ENCODE results near the gene ARHGAP12.
"Not testable (repeated sequence)": the region's sequence is repeated elsewhere in the genome, so short reads cannot be mapped to it uniquely, and the experiment has no call there.

The ARHGAP12 gene

GRCh38 chr10:31972519-31973041, 43.9 kb upstream of the ARHGAP12 start:
- no peak for DNase-seq (ENCODE audit: extremely low read depth, low read depth)
- no peak for TF ChIP-seq CTCF (IDR thresholded peaks at IDR 0.05; ENCODE audit: low read depth, low read length, missing control alignments)
- no peak overlapping the region for H3K4me3 ChIP-seq (replicated peaks; ENCODE audit: low read depth, low read length)

GRCh38 chr10:31969847-31970246, 41.2 kb upstream of the ARHGAP12 start:
- peak; percentile 99 for DNase-seq (ENCODE audit: extremely low read depth, low read depth)
- H3K4me3 ChIP-seq (replicated peaks; ENCODE audit: low read depth, low read length) = not testable (repeated sequence)

- no peak for TF ChIP-seq CTCF (IDR thresholded peaks at IDR 0.05; ENCODE audit: low read depth, low read length, missing control alignments)
- DNase-seq (ENCODE audit: extremely low read depth, low read depth) = no peak
- H3K4me3 ChIP-seq (replicated peaks; ENCODE audit: low read depth, low read length) = no peak overlapping the region
Measured at GRCh38 chr10:31963589-31963980, 35.0 kb upstream of the ARHGAP12 start.

GRCh38 chr10:31962826-31963588, 34.4 kb upstream of the ARHGAP12 start:
- H3K4me3 ChIP-seq (replicated peaks; ENCODE audit: low read depth, low read length) = no peak overlapping the region
- no peak for TF ChIP-seq CTCF (IDR thresholded peaks at IDR 0.05; ENCODE audit: low read depth, low read length, missing control alignments)
- no peak for DNase-seq (ENCODE audit: extremely low read depth, low read depth)

GRCh38 chr10:31961277-31962074, 32.8 kb upstream of the ARHGAP12 start:
- 0 out of 2 replicates have a peak overlapping the region, but pooled peaks have one; percentile 1 for H3K4me3 ChIP-seq (replicated peaks; ENCODE audit: low read depth, low read length)
- DNase-seq (ENCODE audit: extremely low read depth, low read depth) = peak; percentile 39
- TF ChIP-seq CTCF (IDR thresholded peaks at IDR 0.05; ENCODE audit: low read depth, low read length, missing control alignments) = no peak

- DNase-seq (ENCODE audit: extremely low read depth, low read depth) = no peak
- TF ChIP-seq CTCF (IDR thresholded peaks at IDR 0.05; ENCODE audit: low read depth, low read length, missing control alignments) = no peak
- no peak overlapping the region for H3K4me3 ChIP-seq (replicated peaks; ENCODE audit: low read depth, low read length)
Measured at GRCh38 chr10:31959461-31960173, 31.0 kb upstream of the ARHGAP12 start.
